ENCODE results near the gene IL1RAPL1.

IL1RAPL1 gene

DNA sequence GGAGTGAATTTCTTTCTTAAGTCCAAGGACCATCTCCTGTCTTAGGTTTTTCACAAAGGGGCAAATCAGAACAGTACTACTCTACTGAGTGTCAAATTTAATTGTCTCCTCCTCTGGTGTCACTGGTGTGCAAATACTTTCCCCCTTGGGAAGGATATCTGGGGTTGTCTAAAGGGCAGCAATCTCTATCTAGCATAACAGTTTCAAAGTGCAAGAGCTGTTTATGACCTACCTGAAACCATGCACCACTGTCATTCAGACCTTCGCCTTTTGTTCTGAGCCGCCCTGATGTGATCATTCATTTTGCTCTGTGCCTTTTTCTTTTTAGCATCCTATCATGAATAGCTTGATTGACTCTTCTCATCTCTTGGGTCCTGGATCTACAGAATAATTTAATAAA, 39.3 kb downstream of the IL1RAPL1 start:
- no peak for DNase-seq (ENCODE audit: extremely low read depth in 1 of 2, low read depth in 1 of 2)

- DNase-seq (ENCODE audit: extremely low read depth in 1 of 2, low read depth in 1 of 2) = no peak
Observed at GRCh38 chrX:28628120-28628519, 40.9 kb downstream of the IL1RAPL1 start.

DNA sequence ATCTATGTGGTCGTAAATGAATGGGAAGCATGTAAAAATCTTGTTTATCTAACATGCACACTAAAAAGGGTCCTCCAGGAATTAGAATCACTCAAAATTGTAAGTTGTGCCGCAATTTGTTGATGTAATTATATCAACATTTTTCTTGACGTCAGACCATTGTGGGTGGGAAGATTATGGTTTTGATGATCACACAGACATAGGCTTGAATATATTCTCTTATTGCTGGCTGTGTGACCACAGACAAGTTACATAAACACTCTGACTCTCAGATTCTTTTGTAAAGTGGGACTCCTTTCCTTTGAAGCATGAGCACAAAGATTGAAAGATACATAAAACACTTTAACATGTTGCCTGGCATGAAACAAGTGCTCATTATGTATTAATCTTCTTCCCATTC, 51.5 kb downstream of the IL1RAPL1 start:
- DNase-seq (ENCODE audit: extremely low read depth in 1 of 2, low read depth in 1 of 2) = no peak

DNA sequence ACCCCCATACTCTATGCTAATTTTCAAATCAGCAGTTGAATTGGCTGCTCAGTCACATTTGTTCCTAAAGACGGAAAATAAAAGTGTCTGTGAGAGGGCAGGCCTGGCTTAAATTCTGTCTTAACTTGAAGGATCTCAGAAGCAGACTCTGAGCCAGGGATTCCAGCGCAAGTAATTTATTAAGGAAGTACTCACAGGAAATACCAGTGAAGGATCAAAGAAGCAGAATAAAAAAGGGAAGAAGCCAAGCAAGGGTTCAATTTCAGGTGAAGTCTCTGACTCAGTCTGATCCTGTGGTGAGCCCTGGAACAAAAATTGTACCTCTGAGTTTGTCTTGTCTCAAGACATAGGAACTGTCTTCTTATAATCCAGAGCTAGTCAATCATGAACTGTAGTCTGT, 52.2 kb downstream of the IL1RAPL1 start:
- DNase-seq (ENCODE audit: extremely low read depth in 1 of 2, low read depth in 1 of 2) = no peak

DNA sequence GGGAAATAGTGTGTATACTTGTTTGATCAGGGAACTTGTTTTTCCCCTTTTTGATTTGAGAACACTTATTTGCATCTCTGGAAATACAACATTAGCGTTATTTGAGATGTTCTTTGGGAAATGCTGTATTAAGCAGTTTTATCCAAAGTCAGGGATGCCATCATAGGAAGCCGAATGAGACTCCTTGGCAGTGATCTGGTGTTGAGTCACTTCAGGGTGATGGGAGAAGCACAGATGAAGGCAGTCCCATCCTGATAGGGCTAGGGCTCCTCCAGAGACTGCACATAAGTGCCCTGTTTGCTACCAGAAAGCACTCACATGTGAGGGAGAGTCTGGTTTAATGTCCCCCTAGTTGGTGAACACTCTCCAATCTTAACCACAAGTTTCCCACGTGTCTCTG, 62.3 kb downstream of the IL1RAPL1 start:
- DNase-seq (ENCODE audit: extremely low read depth in 1 of 2, low read depth in 1 of 2) = no peak

GRCh38 chrX:28651186-28651585, 63.9 kb downstream of the IL1RAPL1 start:
- no peak for DNase-seq (ENCODE audit: extremely low read depth in 1 of 2, low read depth in 1 of 2)

DNA sequence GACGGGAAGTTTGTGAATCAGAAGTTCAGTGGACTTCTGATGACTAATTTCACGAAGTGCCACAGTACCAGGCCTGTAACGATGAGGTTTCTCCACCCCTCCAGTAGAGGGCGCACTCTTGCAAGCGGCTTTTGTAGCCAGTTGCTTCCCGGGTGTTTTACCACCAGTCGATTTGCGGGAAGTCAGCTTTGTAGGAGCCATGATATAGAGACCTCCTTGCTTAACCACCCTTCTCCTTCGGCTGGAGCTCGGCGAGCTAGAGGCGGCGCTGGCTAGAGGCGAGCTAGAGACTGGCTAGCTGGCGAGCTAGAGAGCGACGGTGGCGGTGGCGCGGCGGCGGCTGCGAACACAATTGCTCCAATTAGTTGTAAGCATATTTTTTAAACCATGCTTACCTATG, 72.0 kb downstream of the IL1RAPL1 start:
- DNase-seq (ENCODE audit: extremely low read depth in 1 of 2, low read depth in 1 of 2) = no peak

- DNase-seq (ENCODE audit: extremely low read depth in 1 of 2, low read depth in 1 of 2) = no peak
Observed at GRCh38 chrX:28665778-28666177, 78.5 kb downstream of the IL1RAPL1 start.

- DNase-seq (ENCODE audit: extremely low read depth in 1 of 2, low read depth in 1 of 2) = no peak
Observed at GRCh38 chrX:28668303-28668702, 81.1 kb downstream of the IL1RAPL1 start.

DNA sequence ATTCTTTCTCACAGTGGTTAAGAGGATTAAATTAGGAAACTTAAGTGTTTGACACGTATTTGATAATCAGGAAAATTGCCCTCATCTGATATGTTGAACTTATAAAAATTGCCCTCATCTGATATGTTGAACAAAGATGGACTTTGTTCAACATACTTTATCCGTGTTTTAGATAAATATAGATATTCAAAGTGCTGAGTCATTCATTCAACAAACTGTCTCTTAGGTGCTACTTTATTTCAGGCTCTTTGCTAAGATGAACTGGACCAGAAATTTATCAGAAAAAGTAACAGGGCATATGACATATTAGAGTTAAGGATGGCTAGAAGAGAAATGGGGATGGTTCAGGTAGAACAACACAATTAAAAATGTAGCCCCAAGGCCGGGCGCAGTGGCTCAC, 81.7 kb downstream of the IL1RAPL1 start:
- no peak for DNase-seq (ENCODE audit: extremely low read depth in 1 of 2, low read depth in 1 of 2)

- DNase-seq (ENCODE audit: extremely low read depth in 1 of 2, low read depth in 1 of 2) = no peak
Observed at GRCh38 chrX:28670074-28670473, 82.8 kb downstream of the IL1RAPL1 start.

DNA sequence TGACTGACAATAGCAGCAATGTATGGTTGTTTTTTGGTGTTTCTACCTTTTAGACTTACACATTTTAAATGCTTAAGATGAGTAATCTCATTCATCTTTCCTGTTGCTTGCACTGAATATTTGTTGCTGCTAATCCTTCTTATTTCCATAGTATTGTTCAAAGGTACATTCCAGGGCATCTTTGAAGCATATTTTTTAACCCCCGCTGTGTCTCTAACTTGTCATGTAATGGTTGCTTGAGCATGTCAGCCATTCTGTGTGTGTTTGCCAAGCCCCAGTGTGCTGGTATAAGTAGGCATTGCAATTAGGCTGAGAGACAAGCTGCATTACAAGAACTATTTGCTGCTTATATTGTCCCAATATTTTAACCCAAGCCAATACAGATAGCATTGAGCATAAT, 87.9 kb downstream of the IL1RAPL1 start:
- DNase-seq (ENCODE audit: extremely low read depth in 1 of 2, low read depth in 1 of 2) = no peak

DNA sequence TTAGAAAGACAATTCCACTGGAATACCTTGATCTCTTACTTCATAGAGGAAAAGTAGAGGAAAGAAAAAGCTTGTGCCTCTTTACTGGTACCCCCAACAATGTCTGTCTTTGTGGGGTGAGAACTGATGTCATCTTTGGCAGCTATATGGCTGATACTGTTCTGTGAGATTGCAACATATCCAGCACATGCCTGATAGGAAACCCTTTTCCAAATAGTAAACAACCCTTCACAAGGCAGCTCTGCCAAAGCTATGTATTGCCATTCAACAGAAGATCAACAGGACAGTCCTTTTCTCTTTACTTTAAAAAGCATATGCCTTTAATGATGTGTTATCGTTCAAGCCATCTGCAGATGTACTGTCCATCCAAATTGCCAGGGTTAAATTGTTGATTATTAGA, 105.9 kb downstream of the IL1RAPL1 start:
- no peak for DNase-seq (ENCODE audit: extremely low read depth in 1 of 2, low read depth in 1 of 2)

GRCh38 chrX:28697732-28698131, 110.5 kb downstream of the IL1RAPL1 start:
- DNase-seq (ENCODE audit: extremely low read depth in 1 of 2, low read depth in 1 of 2) = no peak

- DNase-seq (ENCODE audit: extremely low read depth in 1 of 2, low read depth in 1 of 2) = no peak
Observed at GRCh38 chrX:28701222-28701621, 114.0 kb downstream of the IL1RAPL1 start.

GRCh38 chrX:28706964-28707363, 119.7 kb downstream of the IL1RAPL1 start:
- no peak for DNase-seq (ENCODE audit: extremely low read depth in 1 of 2, low read depth in 1 of 2)

DNA sequence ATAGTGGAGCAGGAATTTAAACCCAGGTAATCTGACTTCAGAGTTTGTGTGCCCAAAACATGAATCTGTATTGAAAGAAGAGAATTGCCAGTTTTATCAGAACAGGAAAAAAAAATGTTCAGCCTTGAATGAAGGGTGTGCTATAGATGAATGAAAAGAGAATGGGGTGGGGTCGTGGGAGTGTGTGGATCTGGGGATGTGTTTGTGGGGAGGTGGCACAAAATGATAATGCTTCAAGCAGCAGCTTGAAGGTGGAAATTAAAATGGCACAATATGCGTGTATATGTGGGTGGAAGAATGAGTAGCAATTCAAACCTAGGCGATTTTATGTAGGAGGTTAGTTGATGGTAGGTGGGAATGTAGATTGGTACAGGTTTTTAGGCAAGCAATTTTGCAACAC, 122.2 kb downstream of the IL1RAPL1 start:
- no peak for DNase-seq (ENCODE audit: extremely low read depth in 1 of 2, low read depth in 1 of 2)

DNA sequence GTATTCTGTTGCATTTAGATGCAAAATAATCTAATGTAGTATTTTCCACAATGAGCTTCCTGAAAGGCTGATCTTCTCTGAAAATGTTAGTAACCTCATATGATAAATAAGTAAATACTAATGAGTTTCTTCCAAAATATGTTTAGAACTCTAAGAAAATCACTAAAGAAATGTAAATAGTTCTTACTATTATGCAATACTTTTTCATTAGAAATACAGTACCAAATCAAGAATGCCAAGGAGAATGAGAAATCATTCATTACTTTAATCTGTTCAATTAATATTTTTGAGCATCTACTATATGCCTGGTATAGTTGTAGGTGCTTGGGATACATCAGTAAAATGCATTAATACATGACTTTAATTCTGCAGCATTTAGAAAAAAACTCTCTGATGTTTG, 130.6 kb downstream of the IL1RAPL1 start:
- no peak for DNase-seq (ENCODE audit: extremely low read depth in 1 of 2, low read depth in 1 of 2)

DNA sequence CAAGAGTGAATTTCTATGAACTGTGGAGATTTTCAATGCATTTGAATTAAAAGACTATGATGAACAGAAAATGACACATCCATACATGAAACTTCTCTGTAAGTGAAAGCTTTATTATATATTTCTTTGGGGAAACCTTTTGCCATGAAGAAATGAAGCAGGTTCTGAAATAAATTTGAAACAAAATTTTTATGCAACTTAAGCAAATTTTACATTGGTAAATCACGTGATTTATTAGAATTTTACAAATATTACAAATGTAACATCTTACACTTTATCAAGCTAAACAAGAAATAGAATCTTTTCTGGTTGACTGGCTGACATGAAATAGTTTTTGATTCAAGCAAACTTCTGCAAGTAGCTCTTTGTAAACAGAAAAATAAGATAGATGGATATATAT, 131.2 kb downstream of the IL1RAPL1 start:
- DNase-seq (ENCODE audit: extremely low read depth in 1 of 2, low read depth in 1 of 2) = no peak

DNA sequence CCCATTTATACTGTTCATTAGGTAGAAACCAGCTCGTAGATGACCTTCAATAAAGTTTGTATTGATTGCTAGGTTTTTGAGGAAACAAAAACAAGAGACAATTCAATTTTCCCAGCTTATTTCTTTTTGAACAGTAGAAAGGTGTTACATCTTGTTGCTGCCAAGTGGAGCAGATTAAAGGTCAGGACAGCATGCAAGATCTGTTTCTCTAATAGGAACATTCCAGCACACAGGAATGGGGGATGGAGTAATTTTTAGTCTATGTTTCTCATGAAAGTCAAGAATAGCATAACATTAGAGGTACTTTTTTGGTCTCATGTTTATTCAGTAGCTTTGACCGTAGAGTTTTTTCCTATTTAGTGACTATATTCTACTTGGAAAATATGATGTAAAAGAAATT, 132.4 kb downstream of the IL1RAPL1 start:
- DNase-seq (ENCODE audit: extremely low read depth in 1 of 2, low read depth in 1 of 2) = no peak

GRCh38 chrX:28752330-28752729, 165.1 kb downstream of the IL1RAPL1 start:
- no peak for DNase-seq (ENCODE audit: extremely low read depth in 1 of 2, low read depth in 1 of 2)

DNA sequence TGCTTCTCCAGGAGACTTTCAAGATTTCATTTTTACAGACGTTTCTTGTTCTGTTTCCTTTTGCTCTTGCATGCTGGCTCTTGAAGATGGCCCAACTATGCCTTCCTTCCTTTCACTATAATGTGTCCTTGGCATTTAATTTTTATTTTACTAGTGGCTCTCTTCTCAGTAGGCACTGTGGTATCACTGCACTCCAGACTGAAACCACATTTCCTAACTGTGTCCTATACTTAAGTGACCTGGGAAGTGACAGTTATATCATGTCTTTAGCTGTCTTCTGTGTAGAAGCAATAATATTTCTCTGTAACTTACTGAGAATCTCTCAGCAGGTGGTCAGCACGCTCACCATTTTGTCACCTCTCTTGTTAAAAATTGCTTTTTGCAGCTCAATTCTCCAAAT, 168.9 kb downstream of the IL1RAPL1 start:
- DNase-seq (ENCODE audit: extremely low read depth in 1 of 2, low read depth in 1 of 2) = no peak

- DNase-seq (ENCODE audit: extremely low read depth in 1 of 2, low read depth in 1 of 2) = no peak
Observed at GRCh38 chrX:28756647-28757046, 169.4 kb downstream of the IL1RAPL1 start.

GRCh38 chrX:28757290-28757689, 170.0 kb downstream of the IL1RAPL1 start:
- DNase-seq (ENCODE audit: extremely low read depth in 1 of 2, low read depth in 1 of 2) = no peak
